ENCODE measurements around the gene KRT5.
A peak's percentile ranks its signal among the peaks of the same experiment; 100 is the strongest.
"Not testable (repeated sequence)": the region's sequence is repeated elsewhere in the genome, so short reads cannot be mapped to it uniquely, and the experiment has no call there.

KRT5 gene

GRCh38 chr12:52518574-52519386 lies 1.4 kb downstream of the KRT5 start:
- no peak for DNase-seq

GRCh38 chr12:52517888-52518287 lies 2.3 kb downstream of the KRT5 start:
- DNase-seq = no peak

DNA sequence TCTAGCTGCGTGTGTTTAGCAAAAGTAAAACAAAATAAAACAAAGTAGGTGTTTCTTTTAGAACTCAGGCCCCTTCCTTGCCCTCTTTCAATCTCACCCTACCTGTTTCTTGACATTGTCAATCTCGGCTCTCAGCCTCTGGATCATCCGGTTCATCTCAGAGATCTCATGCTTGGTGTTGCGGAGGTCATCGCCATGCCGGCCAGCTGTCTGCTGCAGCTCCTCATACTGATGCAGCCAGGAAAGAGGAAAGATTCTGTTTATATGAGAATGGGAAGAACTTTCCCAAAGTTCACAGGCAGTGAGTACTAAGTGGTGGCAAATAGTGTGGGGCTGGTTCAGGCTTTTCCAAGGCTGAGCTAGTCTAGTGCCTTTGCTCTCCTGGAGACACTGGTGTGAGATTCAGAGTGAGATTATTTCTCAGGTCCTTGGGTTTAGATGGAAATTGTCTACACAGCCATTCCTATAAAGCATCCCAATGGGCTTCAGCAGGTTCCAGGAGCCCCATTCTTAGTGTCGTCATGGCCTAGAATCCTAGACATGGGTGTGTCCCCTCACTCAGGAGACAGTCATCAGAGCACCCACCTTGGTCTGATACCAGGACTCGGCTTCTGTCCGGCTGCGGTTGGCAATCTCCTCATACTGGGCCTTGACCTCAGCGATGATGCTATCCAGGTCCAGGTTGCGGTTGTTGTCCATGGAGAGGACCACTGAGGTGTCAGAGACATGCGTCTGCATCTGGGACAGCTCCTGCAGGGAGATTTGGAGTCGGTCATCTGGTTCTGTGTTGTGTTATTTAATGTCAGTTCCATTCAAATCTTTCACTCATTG lies 3.0 kb downstream of the KRT5 start:
- DNase-seq = no peak

DNA sequence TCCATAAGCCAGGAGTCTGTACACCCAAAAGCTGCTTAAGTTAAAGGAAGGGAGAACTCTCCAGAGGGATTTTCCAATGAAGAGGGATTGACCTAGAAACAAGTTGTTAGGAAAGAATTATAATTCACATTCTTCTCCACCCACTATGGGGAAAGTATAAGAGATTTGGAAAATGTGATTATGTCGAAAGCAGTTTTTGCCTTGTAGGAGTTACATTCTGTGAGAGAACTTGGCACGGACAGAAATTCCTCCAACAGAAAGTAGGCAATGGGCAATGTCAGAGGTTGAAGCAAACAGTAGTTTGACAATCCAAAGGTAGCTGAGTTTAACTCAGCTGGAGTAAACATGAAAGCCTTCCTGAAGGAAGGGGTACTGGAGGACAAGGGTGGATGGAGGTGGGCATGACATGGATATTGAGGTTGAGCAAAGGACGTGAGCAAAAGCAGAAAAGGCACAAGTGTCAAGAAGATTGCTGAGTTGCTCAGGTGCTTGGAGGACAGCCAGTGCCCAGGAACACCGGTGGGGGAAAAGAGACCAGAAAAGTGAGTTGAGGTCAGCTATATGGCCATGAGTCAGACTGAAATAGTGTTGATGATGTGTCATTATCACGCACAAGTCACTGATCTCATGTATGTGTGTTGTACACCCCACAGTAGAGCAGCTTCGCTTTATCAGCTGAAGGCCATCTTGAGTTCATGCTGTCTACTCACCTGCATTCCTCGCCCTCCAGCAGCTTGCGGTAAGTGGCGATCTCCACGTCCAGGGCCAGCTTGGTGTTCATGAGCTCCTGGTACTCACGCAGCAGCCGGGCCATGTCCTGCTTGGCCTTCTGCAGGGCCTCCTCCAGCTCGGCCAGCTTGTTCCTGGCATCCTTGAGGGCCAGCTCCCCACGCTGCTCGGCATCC lies 4.0 kb downstream of the KRT5 start:
- no peak for DNase-seq

DNA sequence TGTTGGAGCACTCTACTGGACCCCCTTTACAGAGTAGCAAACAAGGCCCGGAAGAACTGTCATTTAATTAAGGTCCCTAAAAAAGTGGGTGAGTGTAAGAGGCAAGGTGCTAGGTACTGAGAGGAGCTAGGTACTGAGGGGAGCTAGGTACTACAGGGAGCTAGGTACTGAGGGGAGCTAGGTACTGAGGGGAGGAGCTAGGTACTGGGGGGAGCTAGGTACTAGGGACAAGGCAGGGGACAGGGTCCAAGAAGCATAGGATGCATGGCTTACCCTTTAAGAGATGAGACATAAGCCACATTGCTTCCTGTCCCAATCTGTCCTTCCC lies 4.9 kb downstream of the KRT5 start:
- no peak for DNase-seq

DNA sequence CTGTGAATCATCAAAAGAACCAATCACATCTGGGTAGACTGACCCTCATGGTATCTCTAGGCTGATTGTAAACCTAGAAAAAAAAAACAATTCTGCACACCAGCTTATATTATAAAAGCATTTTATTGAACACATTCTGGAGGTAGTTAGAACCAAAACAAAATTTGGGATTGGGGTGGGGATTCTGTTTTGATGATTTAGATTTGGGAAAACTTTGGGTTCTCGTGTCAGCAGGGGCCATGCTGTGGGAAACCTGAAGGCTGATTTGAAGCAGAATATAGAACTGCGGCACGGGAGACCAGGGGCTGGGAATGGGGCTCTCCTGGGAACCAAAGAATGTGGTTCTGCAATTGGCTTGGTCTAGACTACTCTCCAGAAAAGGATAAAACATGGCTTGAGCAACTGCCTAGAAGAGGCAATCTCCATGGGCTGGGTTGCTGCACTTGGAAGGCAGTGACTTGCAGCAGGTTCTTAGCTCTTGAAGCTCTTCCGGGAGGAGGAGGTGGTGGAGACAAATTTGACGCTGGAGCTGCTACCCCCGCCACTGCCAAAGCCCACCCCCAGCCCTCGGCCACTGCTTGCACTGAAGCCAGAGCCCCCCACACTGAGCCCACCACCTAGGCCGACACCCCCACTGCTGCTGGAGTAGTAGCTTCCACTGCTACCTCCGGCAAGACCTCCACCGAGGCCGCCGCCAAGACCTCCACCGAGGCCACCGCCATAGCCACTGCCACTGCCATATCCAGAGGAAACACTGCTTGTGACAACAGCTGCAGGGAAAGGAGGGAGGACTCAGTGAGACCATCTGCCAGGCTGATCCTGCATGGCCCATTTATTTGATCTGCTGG lies 5.5 kb downstream of the KRT5 start:
- no peak for DNase-seq

- no peak for DNase-seq
Observed at GRCh38 chr12:52513736-52514135, 6.5 kb downstream of the KRT5 start.

DNA sequence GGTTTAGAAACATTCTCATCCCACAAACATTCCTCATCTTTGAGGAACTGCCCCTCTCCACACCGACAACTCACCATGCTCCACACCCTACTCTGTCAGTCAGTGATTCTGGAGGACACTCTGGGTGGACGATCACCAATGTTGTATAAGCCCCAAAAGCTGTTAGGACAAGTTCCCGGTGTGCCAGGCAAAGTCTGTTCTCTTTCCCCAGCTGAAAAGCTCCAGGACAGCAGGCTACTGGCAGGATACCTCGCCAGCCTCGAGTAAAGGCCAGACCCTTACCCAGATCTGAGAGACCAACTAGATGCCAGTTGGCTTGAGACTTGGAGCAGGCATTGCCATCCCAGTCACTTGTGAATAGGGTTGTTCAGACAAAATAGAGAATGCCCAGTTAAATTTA lies 12.0 kb downstream of the KRT5 start:
- DNase-seq = no peak

DNA sequence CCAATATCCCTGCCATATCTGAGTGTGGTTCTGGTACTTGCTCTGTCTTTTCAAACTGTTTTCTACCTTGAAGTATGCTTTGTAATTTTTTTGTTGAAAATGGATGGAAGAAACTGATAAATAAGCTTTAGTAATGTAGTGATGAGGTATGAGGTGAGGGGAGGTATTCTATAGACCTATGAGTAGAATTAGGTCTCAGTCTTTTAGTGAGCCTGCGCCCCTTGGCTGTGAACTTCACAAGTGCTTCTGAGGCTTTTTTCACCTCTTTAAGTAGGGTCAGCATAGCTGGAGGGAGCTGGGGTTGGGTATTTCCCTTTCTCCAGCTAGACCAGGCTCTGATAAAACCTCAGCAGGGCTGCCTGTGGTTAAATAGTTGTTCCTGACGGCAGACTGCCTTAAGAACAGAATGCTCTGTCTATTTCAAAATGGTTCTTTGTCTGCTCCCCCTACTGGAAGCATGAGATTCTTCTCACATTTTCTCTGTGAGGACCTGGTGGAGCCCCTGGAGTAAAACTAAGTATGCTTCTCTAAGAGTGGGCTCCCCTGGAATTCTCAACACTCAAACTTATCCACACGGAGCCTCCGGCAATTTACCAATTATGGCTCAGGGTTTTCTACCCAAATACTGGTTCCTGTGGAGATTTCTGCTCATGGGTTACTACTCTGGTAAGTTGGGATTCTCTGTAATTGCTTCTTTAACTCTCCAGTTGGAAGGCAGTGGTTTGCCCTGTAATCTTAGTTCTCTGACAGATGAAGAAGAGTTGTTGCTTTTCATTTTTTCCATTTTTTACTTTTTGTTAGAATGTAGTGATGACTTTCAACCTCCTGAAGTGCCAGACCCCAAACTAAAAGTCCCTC lies 13.1 kb downstream of the KRT5 start:
- DNase-seq = no peak

- DNase-seq = no peak
Observed at GRCh38 chr12:52502877-52503276, 17.3 kb downstream of the KRT5 start.

DNA sequence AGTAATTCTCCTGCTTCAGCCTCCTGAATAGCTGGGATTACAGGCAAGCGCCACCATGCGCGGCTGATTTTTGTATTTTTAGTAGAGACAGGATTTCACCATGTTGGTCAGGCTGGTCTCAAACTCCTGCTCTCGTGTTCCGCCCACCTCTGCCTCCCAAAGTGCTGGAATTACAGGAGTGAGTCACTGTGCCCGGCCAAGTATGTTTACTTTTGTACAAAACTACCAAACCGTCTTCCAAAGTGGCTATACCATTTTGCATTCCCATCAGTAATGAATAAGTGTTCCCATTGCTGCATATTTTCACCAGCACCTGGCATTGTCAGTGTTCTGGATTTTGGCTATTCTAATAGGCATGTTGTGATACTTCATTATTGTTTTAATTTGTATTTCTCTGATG lies 18.7 kb downstream of the KRT5 start:
- no peak for DNase-seq

- DNase-seq = not testable (repeated sequence)
Observed at GRCh38 chr12:52500574-52500973, 19.6 kb downstream of the KRT5 start.

DNA sequence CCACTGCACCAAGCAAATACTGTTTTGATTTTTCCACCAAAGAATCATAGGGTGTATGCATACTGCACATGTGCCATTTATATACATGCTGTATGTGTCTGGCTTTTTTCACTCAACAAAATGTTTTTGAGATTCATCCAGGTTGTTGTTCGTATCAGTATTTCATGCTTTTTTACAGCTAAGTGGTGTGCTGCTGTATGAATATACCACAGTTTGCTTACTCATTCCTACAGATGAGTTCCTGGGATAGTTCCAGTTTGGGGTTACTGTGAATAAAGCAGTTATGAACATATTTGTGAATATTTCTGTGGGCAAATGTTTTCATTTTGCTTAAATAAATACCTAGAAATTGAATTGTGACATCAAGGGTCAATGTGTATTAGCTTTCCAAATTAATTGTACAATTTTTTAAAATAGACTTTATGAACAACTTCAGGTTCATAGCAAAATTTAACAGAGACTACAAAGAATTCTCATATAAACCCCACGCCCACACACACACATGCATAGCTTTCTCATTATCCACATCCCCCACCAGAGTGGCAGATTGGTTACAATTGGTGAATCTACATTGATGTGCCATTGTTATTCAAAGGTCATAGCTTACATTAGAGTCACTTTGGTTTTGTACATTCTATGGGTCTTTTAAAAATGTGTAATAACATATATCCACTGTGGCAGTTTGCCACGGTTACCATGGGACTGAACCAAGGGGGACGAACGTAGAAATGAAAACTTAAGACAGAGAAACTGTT lies 20.2 kb downstream of the KRT5 start:
- DNase-seq = no peak

- DNase-seq = no peak
Observed at GRCh38 chr12:52498946-52499345, 21.2 kb downstream of the KRT5 start.

DNA sequence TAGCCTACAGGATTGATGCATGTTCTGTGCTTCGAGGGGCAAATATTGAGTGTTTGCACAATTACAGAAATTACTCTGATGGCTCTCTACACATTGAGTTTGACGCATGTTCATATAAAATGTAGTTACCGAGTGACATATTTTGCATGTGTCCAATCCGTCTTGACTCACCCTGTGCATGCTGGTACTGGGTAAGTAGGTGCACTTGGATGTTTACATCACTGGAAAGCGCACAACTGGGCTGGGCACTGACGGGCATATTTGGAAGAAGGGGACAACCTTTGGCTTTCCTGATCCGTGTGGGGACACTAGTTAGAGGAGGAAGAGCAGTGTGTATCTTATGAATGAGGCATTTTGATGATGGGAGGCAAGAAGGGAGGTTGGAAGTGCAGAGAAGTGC lies 22.2 kb downstream of the KRT5 start:
- DNase-seq = no peak

GRCh38 chr12:52496590-52497071 lies 23.6 kb downstream of the KRT5 start:
- no peak for DNase-seq

DNA sequence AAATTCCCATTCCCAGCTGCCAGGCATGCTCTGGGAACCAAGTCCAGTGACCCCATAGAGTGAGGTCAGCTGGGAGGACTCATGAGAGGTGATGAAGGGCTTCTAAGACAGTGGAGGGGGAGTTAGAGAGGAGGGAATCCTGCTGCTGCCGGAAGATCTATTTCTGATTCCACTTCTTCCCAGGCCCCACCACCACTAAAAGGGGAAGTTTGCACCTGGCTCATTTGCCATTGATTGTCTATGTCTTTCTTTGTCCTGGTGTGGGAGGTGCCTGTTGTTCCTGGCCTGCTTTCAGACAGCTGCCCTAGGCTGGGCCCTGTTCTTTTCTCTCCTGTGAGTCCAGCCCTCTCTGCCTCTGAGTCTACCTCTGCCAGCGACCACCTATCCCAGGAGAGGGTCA lies 24.1 kb downstream of the KRT5 start:
- DNase-seq = peak; percentile 48

DNA sequence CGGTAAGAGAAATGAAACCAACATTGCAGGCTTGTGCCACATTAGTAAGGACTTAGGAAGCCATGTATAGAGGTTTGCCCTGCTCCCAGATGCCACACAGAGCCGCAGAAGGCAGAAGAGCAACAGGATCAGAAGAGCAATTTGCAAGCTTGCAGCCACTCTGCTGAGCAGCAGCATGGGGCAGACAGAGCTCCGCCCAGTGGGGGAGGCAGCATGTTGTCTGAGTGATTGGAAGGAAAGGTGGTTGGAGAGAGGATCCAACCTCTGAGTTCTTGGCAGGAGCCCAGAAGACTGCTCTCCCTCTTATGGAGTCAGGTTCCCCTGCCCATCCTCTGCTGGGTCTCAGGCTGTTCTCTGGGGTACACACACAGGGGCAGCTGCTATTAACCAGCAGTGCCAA lies 24.8 kb downstream of the KRT5 start:
- peak; percentile 80 for DNase-seq

DNA sequence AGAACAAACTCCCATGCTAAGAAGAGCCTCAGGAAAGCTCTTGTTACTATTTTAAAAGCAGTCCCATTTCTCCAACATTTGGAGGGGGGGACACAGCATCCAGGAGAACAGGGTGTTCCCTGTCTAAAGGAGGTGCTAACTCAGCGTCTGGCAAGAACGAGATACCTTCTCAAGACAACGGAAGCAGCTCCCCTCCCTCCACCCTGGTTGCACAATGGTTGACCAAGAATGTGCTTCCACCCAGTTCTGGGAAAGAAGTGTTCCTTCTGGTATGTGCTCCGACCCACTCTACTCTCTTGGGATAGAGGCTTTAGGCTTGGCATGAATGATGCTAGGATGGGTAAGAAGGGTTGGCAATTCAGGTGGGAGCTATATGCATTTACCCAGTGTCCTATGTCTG lies 25.7 kb downstream of the KRT5 start:
- DNase-seq = no peak

DNA sequence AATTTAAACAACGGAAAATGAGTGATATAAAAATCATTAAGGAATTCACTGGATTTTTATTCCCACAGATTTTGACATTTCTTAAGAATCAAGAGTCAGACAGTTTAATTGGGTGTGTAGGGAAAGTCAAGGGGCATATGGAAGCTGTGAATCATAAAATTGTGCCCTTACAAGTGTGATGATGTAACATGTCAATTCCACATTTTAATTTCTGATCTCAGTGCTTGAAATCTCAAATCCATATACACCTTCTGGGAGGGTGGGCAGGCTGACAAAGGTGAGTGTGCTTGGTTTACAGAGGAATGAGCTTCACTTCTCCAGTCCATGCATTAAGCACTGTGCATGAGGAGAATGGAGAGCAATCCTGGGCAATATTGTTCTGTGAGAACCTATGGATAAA lies 26.1 kb downstream of the KRT5 start:
- no peak for DNase-seq

GRCh38 chr12:52493172-52493571 lies 27.0 kb downstream of the KRT5 start, which contains the start of gene KRT6A:
TSS of gene KRT6A (minus strand) at chr12:52493257. CDS start at chr12:52493188, 69 bp downstream.
- DNase-seq = no peak

Measured in NCI-H1105 (cell line).